HL-60 (cell line): ENCODE data around the gene SMPDL3A.

Experiments used
- DNase-seq, 2 experiments: peaks; one replicate each; pipeline ENCODE4 v3.0.0-alpha.2; 2010 to 2020; ENCODE audit warnings: low read depth in 1 of 2, low spot score in 1 of 2
- H3K27ac ChIP-seq: fragments of 250-450 bp; sonication (Bioruptor Pico); replicated peaks from 2 replicates; pipeline ENCODE4 v1.5.1; 2020; ENCODE audit warnings: mild to moderate bottlenecking, moderate library complexity
- H3K27me3 ChIP-seq: fragments of 250-450 bp; sonication (Bioruptor Pico); 2 replicates; pipeline ENCODE4 v1.5.1; 2021; ENCODE audit warnings: mild to moderate bottlenecking, moderate library complexity; ENCODE audit not compliant: insufficient read depth, poor library complexity, severe bottlenecking
- H3K4me3 ChIP-seq: replicated peaks from 2 replicates; pipeline ENCODE4 v1.5.1; 2011; ENCODE audit warnings: mild to moderate bottlenecking, control low read depth, low read length; ENCODE audit not compliant: insufficient read depth
- CTCF ChIP-seq: IDR thresholded peaks from one replicate; pipeline ENCODE4 v1.5.1; 2011; ENCODE audit warnings: low read length, control low read depth, inconsistent platforms; ENCODE audit not compliant: insufficient read depth
- GABPA ChIP-seq: IDR thresholded peaks from 2 replicates; pipeline ENCODE4 v1.6.1; 2012; ENCODE audit warnings: low read depth
- POLR2AphosphoS5 ChIP-seq: IDR thresholded peaks from 2 replicates; pipeline ENCODE4 v1.6.1; 2012; ENCODE audit warnings: low read depth
- SPI1 ChIP-seq: IDR thresholded peaks from 2 replicates; pipeline ENCODE4 v1.6.1; 2012; ENCODE audit warnings: low read depth, mild to moderate bottlenecking, borderline replicate concordance
- TF ChIP-seq, protein P1 (sequence below): IDR thresholded peaks from 2 replicates; pipeline ENCODE4 v1.6.1; 2012; ENCODE audit warnings: low read depth; ENCODE audit not compliant: insufficient replicate concordance

SMPDL3A gene

DNA sequence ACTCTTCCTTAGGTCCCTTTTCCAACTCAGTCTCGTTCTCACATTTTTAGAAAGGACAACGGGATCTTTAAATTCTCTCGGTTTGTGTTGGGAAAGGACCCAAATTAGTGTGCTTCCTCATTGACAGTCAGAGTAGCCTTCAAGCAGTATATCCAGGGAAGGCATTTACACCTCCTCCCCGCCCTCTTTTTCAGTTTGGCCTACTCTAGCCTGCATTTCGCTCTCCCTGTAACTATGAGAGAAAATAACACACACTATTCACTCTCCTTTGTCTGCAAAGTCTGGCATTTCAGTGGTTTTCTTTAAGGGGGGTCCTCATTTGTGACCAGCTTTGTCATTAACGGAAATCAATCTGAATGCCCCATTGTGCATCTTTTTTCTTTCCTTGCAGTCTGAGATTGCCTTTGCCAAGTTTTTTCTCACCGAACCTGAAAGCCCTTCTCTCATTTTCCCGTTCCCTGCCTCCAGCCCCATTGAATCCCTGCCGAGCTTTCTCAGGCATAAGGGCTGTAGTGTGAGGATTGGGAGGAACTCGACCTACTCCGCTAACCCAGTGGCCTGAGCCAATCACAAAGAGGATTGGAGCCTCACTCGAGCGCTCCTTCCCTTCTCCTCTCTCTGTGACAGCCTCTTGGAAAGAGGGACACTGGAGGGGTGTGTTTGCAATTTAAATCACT, 9.9 kb upstream of the SMPDL3A start:
- Histone ChIP-seq H3K27ac (no peak overlapping the region), H3K4me3 (no peak overlapping the region), H3K27me3 (peaks cover 18% of the 10 kb centered on the region)
- TF ChIP-seq GABPA (no peak), SPI1 (no peak), POLR2AphosphoS5 (no peak), CTCF (no peak)
- TF ChIP-seq, protein P1, sequence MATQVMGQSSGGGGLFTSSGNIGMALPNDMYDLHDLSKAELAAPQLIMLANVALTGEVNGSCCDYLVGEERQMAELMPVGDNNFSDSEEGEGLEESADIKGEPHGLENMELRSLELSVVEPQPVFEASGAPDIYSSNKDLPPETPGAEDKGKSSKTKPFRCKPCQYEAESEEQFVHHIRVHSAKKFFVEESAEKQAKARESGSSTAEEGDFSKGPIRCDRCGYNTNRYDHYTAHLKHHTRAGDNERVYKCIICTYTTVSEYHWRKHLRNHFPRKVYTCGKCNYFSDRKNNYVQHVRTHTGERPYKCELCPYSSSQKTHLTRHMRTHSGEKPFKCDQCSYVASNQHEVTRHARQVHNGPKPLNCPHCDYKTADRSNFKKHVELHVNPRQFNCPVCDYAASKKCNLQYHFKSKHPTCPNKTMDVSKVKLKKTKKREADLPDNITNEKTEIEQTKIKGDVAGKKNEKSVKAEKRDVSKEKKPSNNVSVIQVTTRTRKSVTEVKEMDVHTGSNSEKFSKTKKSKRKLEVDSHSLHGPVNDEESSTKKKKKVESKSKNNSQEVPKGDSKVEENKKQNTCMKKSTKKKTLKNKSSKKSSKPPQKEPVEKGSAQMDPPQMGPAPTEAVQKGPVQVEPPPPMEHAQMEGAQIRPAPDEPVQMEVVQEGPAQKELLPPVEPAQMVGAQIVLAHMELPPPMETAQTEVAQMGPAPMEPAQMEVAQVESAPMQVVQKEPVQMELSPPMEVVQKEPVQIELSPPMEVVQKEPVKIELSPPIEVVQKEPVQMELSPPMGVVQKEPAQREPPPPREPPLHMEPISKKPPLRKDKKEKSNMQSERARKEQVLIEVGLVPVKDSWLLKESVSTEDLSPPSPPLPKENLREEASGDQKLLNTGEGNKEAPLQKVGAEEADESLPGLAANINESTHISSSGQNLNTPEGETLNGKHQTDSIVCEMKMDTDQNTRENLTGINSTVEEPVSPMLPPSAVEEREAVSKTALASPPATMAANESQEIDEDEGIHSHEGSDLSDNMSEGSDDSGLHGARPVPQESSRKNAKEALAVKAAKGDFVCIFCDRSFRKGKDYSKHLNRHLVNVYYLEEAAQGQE = no peak
- no peak for DNase-seq

DNA sequence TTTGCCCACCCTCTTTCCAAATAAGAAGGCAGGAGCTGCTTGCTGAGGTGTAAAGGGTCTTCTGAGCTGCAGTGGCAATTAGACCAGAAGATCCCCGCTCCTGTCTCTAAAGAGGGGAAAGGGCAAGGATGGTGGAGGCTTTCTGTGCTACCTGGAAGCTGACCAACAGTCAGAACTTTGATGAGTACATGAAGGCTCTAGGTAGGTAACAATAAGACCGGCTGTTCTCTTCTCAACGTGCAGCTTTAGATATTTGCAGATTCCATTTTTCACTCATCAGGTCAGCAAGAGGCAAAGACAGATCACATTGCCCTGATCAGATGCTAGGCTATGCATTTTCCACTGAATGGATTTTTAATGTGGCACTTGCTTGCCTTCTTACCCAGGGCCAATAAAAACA, 9.4 kb upstream of the SMPDL3A start, which contains the start of gene FABP7:
Gene FABP7 (plus strand): TSS at position 50 of the 400 bp plus-strand sequence. CDS start 79 bp downstream, at position 129.
- DNase-seq = no peak
- Histone ChIP-seq H3K27ac (no peak within 1 kb of the TSS), H3K27me3 (peaks cover 18% of the 10 kb centered on the region), H3K4me3 (no peak within 1 kb of the TSS)
- no peak for TF ChIP-seq CTCF
- TF ChIP-seq GABPA = no peak
- TF ChIP-seq, protein P1 = no peak
- no peak for TF ChIP-seq POLR2AphosphoS5
- no peak for TF ChIP-seq SPI1

DNA sequence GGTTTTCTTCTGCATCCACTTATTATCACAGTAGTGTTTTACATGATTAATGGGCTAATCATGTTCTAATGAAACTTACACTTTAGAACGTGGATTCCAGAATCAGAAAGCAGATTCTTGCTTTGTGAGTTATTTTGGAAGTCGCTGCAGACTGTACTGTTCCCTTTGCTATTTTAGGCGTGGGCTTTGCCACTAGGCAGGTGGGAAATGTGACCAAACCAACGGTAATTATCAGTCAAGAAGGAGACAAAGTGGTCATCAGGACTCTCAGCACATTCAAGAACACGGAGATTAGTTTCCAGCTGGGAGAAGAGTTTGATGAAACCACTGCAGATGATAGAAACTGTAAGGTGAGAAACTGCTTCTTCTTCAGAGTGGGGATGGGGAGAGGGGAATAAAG, 8.9 kb upstream of the SMPDL3A start:
- no peak for TF ChIP-seq POLR2AphosphoS5
- TF ChIP-seq SPI1 = no peak
- TF ChIP-seq, protein P1 = no peak
- no peak for TF ChIP-seq GABPA
- no peak for TF ChIP-seq CTCF
- no peak overlapping the region for H3K4me3 ChIP-seq
- no peak for DNase-seq
- no peak overlapping the region for H3K27ac ChIP-seq
- H3K27me3 ChIP-seq = peaks cover 18% of the 10 kb centered on the region
